Type B pancreatic cell (in vitro differentiated cells): ENCODE data around the gene PARK7. TPM values are rescaled to one million over a fixed set of nuclear protein-coding genes. Genes with fewer than 3 reads are reported as not detected.
"Not testable (repeated sequence)": the region's sequence is repeated elsewhere in the genome, so short reads cannot be mapped to it uniquely, and the experiment has no call there.

Source experiments
- DNase-seq: peaks from one replicate; pipeline ENCODE4 v3.0.0; 2021; ENCODE audit warnings: mixed read lengths; ENCODE audit not compliant: unreplicated experiment; ENCODE audit errors: extremely low spot score
- H3K27ac Mint-ChIP-seq: 2 replicates; pipeline ENCODE4 v1.8.0; 2021; ENCODE audit warnings: mild to moderate bottlenecking, mixed read lengths
- H3K27me3 Mint-ChIP-seq: 2 replicates; pipeline ENCODE4 v1.8.0; 2021; ENCODE audit warnings: mixed read lengths
- H3K36me3 Mint-ChIP-seq: 2 replicates; pipeline ENCODE4 v1.8.0; 2021; ENCODE audit warnings: mixed read lengths
- H3K4me1 Mint-ChIP-seq: one replicate; pipeline ENCODE4 v1.8.0; 2021; ENCODE audit warnings: mixed read lengths; ENCODE audit not compliant: unreplicated experiment
- H3K4me3 Mint-ChIP-seq: 2 replicates; pipeline ENCODE4 v1.8.0; 2021; ENCODE audit warnings: mild to moderate bottlenecking, mixed read lengths
- H3K9me3 Mint-ChIP-seq: 2 replicates; pipeline ENCODE4 v1.8.0; 2021; ENCODE audit warnings: mixed read lengths
- total RNA-seq: library from RNA; stranded (reverse); gene quantifications from 2 replicates; pipeline ENCODE4 v1.2.1, GENCODE V29; 2021; ENCODE audit warnings: low replicate concordance
- TF ChIP-seq, protein P1 (sequence below): fragments of 200-600 bp; sonication (generic); conservative IDR thresholded peaks from 2 replicates; pipeline ENCODE4 v1.5.0; 2021; ENCODE audit warnings: antibody characterized with exemption, mild to moderate bottlenecking

Gene PARK7
- total RNA-seq, 1 donor from 2014 or later, result 279 TPM

DNA sequence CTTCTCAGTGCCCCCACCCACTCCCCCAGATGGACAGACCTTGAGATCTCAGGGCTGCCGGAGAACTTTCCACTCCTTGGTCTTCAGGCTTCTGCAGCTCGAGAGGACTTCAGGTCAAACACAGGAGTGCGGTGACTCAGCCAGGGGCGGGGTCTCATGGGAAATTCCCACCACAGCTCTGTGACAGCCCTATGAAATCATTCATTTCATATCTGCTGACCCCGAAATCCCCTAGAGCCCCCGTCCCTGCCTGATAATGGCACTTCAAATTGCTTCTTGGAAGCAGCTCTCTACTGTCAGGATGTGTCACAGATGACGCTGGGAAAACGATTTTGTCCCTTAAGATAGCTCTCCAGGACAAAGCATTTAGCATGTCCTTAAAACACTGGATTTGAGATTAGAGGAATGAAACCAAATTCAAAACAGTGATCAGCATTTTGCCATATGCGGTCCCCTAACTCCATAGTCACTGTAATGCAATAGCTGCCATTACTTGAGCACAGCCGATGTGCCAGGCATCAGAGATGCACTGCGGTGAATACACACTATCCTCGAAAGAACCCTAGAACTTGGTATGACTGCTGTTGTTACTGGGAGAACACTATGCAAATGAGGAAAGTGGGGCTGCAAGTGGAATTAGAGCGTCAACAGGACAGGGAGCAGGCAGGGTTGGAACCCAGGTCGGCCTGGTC, 20.6 kb upstream of the PARK7 start, which contains the start of gene TNFRSF9:
Gene TNFRSF9 (minus strand): TSS at position 95 of the 692 bp plus-strand sequence. CDS start 845 bp downstream, outside the sequence.
- TF ChIP-seq, protein P1, sequence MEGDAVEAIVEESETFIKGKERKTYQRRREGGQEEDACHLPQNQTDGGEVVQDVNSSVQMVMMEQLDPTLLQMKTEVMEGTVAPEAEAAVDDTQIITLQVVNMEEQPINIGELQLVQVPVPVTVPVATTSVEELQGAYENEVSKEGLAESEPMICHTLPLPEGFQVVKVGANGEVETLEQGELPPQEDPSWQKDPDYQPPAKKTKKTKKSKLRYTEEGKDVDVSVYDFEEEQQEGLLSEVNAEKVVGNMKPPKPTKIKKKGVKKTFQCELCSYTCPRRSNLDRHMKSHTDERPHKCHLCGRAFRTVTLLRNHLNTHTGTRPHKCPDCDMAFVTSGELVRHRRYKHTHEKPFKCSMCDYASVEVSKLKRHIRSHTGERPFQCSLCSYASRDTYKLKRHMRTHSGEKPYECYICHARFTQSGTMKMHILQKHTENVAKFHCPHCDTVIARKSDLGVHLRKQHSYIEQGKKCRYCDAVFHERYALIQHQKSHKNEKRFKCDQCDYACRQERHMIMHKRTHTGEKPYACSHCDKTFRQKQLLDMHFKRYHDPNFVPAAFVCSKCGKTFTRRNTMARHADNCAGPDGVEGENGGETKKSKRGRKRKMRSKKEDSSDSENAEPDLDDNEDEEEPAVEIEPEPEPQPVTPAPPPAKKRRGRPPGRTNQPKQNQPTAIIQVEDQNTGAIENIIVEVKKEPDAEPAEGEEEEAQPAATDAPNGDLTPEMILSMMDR, result no peak
- Mint-ChIP-seq H3K4me1 (no peaks in the 10 kb centered on the region), H3K27me3 (peaks cover 63% of the 10 kb centered on the region), H3K4me3 (peak within 1 kb of the TSS; percentile 44), H3K27ac (no peak within 1 kb of the TSS), H3K9me3 (no peaks in the 10 kb centered on the region), H3K36me3 (no peaks in the 10 kb centered on the region)
- no peak for DNase-seq

GRCh38 chr1:7941437-7941793, 20.1 kb upstream of the PARK7 start:
- Mint-ChIP-seq H3K9me3 (no peaks in the 10 kb centered on the region), H3K27ac (no peak overlapping the region), H3K27me3 (peaks cover 63% of the 10 kb centered on the region), H3K36me3 (no peaks in the 10 kb centered on the region), H3K4me1 (no peaks in the 10 kb centered on the region), H3K4me3 (peak overlapping the region; percentile 13)
- DNase-seq, result no peak
- TF ChIP-seq, protein P1, result no peak

GRCh38 chr1:7942214-7942921, 19.1 kb upstream of the PARK7 start:
- peak overlapping the region; percentile 57 for H3K4me3 Mint-ChIP-seq
- TF ChIP-seq, protein P1, result peak; percentile 57
- peaks cover 59% of the 10 kb centered on the region for H3K27me3 Mint-ChIP-seq
- no peaks in the 10 kb centered on the region for H3K36me3 Mint-ChIP-seq
- no peak overlapping the region for H3K27ac Mint-ChIP-seq
- no peaks in the 10 kb centered on the region for H3K4me1 Mint-ChIP-seq
- H3K9me3 Mint-ChIP-seq, result no peaks in the 10 kb centered on the region
- peak; percentile 71 for DNase-seq

- Mint-ChIP-seq H3K27ac (no peak overlapping the region), H3K27me3 (peaks cover 55% of the 10 kb centered on the region), H3K4me3 (peak overlapping the region; percentile 18), H3K36me3 (no peaks in the 10 kb centered on the region), H3K4me1 (no peaks in the 10 kb centered on the region), H3K9me3 (no peaks in the 10 kb centered on the region)
- DNase-seq, result no peak
- TF ChIP-seq, protein P1, result no peak
Measured at GRCh38 chr1:7943251-7943650, 18.3 kb upstream of the PARK7 start.

DNA sequence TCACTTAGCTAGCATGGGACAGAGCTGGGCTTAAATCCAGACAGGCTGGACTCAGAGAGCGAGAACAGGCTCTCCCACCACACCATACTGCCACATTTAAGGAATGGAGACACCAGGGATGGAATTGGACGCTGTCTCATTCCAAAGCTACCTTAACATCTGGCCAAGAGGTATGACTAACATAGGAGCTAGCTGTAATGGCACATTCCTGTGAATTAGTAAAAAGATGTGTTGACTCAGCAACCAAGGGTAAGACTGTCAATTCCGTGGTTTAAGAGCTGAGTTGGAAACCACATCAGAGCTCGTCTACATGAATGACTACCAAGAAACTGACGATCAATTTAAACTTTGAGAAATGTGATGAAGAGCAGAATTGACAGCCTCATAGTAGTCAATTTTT, 12.6 kb upstream of the PARK7 start:
- H3K9me3 Mint-ChIP-seq, result peaks cover 4% of the 10 kb centered on the region
- no peaks in the 10 kb centered on the region for H3K36me3 Mint-ChIP-seq
- H3K4me1 Mint-ChIP-seq, result no peaks in the 10 kb centered on the region
- no peak overlapping the region for H3K27ac Mint-ChIP-seq
- TF ChIP-seq, protein P1, result no peak
- H3K27me3 Mint-ChIP-seq, result peaks cover 12% of the 10 kb centered on the region
- no peak overlapping the region for H3K4me3 Mint-ChIP-seq
- no peak for DNase-seq

DNA sequence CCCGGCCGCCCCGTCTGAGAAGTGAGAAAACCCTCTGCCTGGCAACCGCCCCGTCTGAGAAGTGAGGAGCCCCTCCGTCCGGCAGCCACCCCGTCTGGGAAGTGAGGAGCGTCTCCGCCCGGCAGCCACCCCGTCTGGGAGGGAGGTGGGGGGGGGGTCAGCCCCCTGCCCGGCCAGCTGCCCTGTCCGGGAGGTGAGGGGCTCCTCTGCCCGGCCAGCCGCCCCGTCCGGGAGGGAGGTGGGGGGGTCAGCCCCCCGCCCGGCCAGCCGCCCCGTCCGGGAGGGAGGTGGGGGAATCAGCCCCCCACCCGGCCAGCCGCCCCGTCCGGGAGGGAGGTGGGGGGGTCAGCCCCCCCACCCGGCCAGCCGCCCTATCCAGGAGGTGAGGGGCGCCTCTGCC, 8.7 kb upstream of the PARK7 start:
- not testable (repeated sequence) for H3K4me3 Mint-ChIP-seq, H3K36me3 Mint-ChIP-seq, DNase-seq, H3K27ac Mint-ChIP-seq, H3K9me3 Mint-ChIP-seq, H3K4me1 Mint-ChIP-seq
- H3K27me3 Mint-ChIP-seq, result peaks cover 10% of the 10 kb centered on the region
